Right atrium auricular region (tissue), 2 donors: ENCODE measurements around the gene POP5. TPM values are rescaled to one million over a fixed set of nuclear protein-coding genes. Genes with fewer than 3 reads are reported as not detected.

Source experiments
- DNase-seq: peaks from one replicate; pipeline ENCODE4 v3.0.0-alpha.2; 2019; ENCODE audit warnings: low spot score
- H3K27ac ChIP-seq, 2 donors: fragments of 200-600 bp; sonication (generic); 1 replicate in 1 of 2; 2 replicates in 1 of 2; pipeline ENCODE4 v1.5.1; 2016 to 2019
- H3K27me3 ChIP-seq, 2 donors: fragments of 200-600 bp; sonication (generic); one replicate each; pipeline versions ENCODE4 v1.5.1 to v1.6.0; 2017 to 2019
- H3K36me3 ChIP-seq: fragments of 200-600 bp; sonication (generic); one replicate; pipeline ENCODE4 v1.5.1; 2016
- H3K4me1 ChIP-seq, 2 donors: fragments of 200-600 bp; sonication (generic); one replicate each; pipeline versions ENCODE4 v1.5.1 to v1.6.0; 2017 to 2019
- H3K4me3 ChIP-seq, 2 donors: fragments of 200-600 bp; sonication (generic); 1 replicate in 1 of 2; 2 replicates in 1 of 2; pipeline ENCODE4 v1.5.1; 2017 to 2019; ENCODE audit warnings: mild to moderate bottlenecking in 1 of 2, moderate library complexity in 1 of 2
- H3K9me3 ChIP-seq, 2 donors: fragments of 200-600 bp; sonication (generic); one replicate each; pipeline ENCODE4 v1.5.1; 2019
- total RNA-seq, 2 donors: library from RNA; depleted of rRNA; stranded (reverse); fragments of >200 nt; gene quantifications; one replicate each; pipeline ENCODE4 v1.1.0, GENCODE V29; 2016
- TF ChIP-seq, protein P1 (sequence below), 2 donors: fragments of 200-600 bp; sonication (generic); IDR thresholded peaks; one replicate each; pipeline ENCODE4 v1.5.1; 2019; ENCODE audit warnings: antibody characterized with exemption in 2 of 2

The POP5 gene
- total RNA-seq, 2 donors from 2014 or later: 21.8 to 33.9 TPM

DNA sequence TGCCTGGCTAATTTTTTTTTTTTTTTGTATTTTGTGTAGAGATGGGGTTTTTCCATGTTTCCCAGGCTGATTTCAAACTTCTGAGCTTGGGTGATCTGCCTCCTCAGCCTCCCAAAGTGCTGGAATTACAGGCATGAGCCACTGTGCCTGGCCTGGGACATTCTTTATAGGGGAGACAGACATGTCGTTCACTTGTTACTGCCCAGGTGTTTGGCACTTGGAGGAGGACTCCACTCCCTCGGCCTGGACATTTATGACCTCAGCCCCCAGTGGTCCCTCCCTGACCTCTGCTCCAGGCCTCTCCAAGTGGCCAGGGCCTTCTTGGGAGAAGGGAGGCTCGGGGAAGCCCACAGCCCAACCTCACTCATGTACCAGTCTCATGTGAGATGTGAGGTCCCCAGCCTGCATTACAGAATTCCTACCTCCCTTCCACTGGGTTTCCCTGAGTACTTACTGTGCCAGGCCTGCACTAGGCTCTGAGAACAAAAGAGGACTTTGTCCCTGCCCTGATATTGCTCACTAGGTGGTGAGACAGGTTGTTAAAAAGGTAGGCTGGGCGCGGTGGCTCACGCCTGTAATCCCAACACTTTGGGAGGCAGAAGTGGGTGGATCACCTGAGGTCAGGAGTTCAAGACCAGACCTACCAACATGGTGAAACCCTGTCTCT is 9.7 kb upstream of the POP5 start:
- DNase-seq: no peak
- peak overlapping the region; percentile 82 to 94 for H3K27ac ChIP-seq
- TF ChIP-seq, protein P1, sequence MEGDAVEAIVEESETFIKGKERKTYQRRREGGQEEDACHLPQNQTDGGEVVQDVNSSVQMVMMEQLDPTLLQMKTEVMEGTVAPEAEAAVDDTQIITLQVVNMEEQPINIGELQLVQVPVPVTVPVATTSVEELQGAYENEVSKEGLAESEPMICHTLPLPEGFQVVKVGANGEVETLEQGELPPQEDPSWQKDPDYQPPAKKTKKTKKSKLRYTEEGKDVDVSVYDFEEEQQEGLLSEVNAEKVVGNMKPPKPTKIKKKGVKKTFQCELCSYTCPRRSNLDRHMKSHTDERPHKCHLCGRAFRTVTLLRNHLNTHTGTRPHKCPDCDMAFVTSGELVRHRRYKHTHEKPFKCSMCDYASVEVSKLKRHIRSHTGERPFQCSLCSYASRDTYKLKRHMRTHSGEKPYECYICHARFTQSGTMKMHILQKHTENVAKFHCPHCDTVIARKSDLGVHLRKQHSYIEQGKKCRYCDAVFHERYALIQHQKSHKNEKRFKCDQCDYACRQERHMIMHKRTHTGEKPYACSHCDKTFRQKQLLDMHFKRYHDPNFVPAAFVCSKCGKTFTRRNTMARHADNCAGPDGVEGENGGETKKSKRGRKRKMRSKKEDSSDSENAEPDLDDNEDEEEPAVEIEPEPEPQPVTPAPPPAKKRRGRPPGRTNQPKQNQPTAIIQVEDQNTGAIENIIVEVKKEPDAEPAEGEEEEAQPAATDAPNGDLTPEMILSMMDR (IDR thresholded peaks at IDR 0.05): no peak

DNA sequence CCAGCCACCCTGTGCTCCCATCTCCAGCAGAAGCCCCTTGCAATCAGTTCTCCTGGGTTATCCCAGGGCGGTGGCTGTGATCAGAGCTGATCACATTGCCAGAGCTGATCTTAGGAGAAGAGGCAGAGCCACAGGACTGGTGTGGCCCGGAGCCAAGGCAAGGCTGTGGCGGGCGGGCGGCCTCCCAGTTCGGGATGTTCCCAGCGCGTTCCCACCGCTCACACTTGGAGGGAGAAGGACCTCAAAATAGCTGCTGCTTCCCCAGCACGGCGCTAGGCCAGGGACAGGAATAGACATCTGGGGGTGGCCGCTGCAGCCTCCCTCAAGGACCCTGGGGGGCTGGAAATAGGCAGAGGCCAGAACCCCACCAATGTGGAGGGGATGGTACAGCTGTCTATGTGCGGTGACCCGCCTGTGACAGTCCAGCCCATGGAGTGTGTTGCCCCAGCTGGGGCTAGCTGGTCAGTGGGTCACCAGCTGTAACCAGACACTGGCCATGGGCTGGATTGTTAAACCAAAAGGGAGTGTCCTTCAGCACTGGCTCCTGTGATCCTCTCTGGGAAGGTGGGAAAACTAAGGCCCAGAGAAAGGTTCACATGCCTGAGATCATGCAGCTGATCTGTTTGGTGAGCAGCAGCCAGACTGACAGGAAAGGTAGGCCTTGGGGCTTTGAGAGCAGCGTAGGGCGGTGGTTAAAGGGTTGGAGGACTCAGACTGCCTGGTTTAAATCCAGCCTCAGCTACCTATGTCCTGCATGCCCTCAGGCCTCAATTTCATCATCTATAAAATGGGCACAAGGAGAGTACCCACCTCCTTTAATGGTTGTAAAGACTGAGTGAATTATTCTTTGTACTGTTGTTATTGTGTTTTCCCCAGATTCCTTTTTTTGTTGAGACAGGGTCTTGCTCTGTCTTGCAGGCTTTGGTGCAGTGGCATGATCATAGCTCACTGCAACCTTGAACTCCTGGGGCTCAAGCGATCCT is 8.0 kb upstream of the POP5 start:
- Histone ChIP-seq H3K27ac (peak overlapping the region; percentile 82 to 94), H3K4me3 (no peak overlapping the region), H3K4me1 (peaks cover 0 to 25% of the 10 kb centered on the region in 2 donors), H3K36me3 (no peaks in the 10 kb centered on the region), H3K9me3 (no peaks in the 10 kb centered on the region), H3K27me3 (no peaks in the 10 kb centered on the region)
- DNase-seq: peak; percentile 64
- TF ChIP-seq, protein P1 (IDR thresholded peaks at IDR 0.05): no peak

More for the DNA sequence above, 9.7 kb upstream of the POP5 start:
- H3K36me3 ChIP-seq: no peaks in the 10 kb centered on the region
- H3K4me1 ChIP-seq: peaks cover 0 to 20% of the 10 kb centered on the region in 2 donors
- no peaks in the 10 kb centered on the region for H3K9me3 ChIP-seq
- H3K27me3 ChIP-seq: no peaks in the 10 kb centered on the region
- H3K4me3 ChIP-seq: no peak overlapping the region

DNA sequence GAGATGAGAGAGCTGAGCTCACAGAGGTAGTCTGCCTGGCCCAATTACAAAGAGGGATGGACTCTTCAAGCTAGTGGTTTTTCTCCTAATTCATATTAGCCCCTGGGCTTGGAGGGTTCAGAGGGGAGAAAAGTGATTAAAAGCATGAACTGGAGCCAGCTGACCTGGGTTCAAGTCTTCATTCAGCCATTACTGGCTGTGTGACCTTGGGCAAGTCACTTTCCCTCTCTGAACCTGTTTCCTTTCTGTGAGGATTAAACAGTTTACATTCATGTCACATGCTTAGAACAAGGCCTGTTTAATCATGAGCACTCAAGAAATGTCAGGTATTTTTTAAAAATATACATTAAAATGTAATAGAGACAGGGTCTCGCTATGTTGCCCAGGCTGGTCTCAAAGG is 7.2 kb upstream of the POP5 start:
- no peaks in the 10 kb centered on the region for H3K36me3 ChIP-seq
- TF ChIP-seq, protein P1 (IDR thresholded peaks at IDR 0.05): no peak
- peaks cover 0 to 34% of the 10 kb centered on the region in 2 donors for H3K4me1 ChIP-seq
- H3K9me3 ChIP-seq: no peaks in the 10 kb centered on the region
- no peaks in the 10 kb centered on the region for H3K27me3 ChIP-seq
- no peak for DNase-seq
- H3K27ac ChIP-seq: peak overlapping the region; percentile 82 to 94
- no peak overlapping the region for H3K4me3 ChIP-seq

DNA sequence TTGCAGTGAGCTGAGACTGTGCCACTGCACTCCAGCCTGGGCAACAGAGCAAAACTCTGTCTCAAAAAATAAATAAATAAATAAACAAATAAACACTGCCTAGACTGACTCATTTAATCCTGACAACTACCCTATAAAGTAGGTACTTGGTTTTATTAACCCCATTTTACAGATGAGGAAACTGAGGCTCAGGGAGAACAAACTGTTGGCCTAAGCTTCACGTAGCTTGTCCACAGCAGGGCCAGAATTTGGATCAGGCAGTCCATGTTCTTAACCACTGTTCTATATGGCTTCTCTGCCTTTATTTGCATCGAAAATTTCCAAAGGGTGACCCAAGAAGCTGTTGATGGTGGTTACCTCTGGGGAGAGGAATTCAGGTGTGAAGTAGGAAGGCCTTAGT is 5.7 kb upstream of the POP5 start:
- DNase-seq: no peak
- no peaks in the 10 kb centered on the region for H3K27me3 ChIP-seq
- peaks cover 0 to 39% of the 10 kb centered on the region in 2 donors for H3K4me1 ChIP-seq
- no peaks in the 10 kb centered on the region for H3K9me3 ChIP-seq
- H3K27ac ChIP-seq: no peak overlapping the region
- no peak overlapping the region for H3K4me3 ChIP-seq
- H3K36me3 ChIP-seq: no peaks in the 10 kb centered on the region
- TF ChIP-seq, protein P1 (IDR thresholded peaks at IDR 0.05): no peak

DNA sequence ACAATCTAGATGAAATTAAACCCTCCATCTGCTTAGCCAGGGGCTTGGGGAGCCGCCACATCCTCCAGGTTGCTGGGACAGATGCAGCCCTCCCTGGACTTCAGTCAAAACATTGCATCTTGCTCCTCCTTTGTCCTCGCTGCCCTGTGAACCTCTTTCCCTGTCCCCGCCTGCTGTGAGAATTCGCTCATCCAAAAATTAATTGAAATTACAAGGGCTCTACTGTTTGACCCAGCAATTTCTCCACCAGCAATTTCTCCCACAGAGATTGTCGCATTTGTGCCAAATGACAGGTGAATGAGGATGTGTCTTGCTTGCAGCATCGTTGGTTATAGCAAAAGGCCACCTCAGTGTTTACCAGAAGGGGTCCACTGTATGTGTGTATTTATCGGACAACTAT is 5.0 kb upstream of the POP5 start:
- H3K4me3 ChIP-seq: no peak overlapping the region
- no peaks in the 10 kb centered on the region for H3K27me3 ChIP-seq
- TF ChIP-seq, protein P1 (IDR thresholded peaks at IDR 0.05): no peak
- peaks cover 0 to 43% of the 10 kb centered on the region in 2 donors for H3K4me1 ChIP-seq
- no peak overlapping the region for H3K27ac ChIP-seq
- no peak for DNase-seq
- no peaks in the 10 kb centered on the region for H3K9me3 ChIP-seq
- H3K36me3 ChIP-seq: no peaks in the 10 kb centered on the region
